Mucosa of descending colon (tissue), 3 donors: ENCODE data around the gene VOPP1. TPM values are rescaled to one million over a fixed set of nuclear protein-coding genes. Genes with fewer than 3 reads are reported as not detected.

Experiments
- ATAC-seq: fragments of 200-7000 bp; cut with Tn5 transposase; one replicate; pipeline ENCODE4 v1.9.1; 2020; ENCODE audit warnings: mild to moderate bottlenecking, moderate library complexity
- DNase-seq, 3 donors: peaks; one replicate each; pipeline ENCODE4 v3.0.0-alpha.2; 2020
- H3K36me3 ChIP-seq: fragments of 200-600 bp; one replicate; pipeline ENCODE4 v1.8.0; 2021; ENCODE audit warnings: low read depth, mild to moderate bottlenecking
- H3K4me1 ChIP-seq: fragments of 200-600 bp; one replicate; pipeline ENCODE4 v1.8.0; 2021; ENCODE audit warnings: low read depth, mild to moderate bottlenecking
- H3K4me3 ChIP-seq: fragments of 200-600 bp; one replicate; pipeline ENCODE4 v1.8.0; 2021; ENCODE audit warnings: mild to moderate bottlenecking
- H3K9me3 ChIP-seq: fragments of 200-600 bp; one replicate; pipeline ENCODE4 v1.8.0; 2021; ENCODE audit warnings: mild to moderate bottlenecking
- CTCF ChIP-seq: fragments of 200-600 bp; IDR thresholded peaks from one replicate; pipeline ENCODE4 v1.8.0; 2022; ENCODE audit warnings: antibody characterized with exemption, mild to moderate bottlenecking
- intact Hi-C, 2 donors: fragments of 100-400 bp; cut with DNase I in 1 of 2; cut with micrococcal nuclease in 1 of 2; formaldehyde crosslinking; loops; one replicate each; pipeline versions ENCODE4 v1.11.0 to v1.11.1; 2022; cut with DNase I, micrococcal nuclease
- total RNA-seq, 3 donors: library from RNA; stranded (reverse); fragmentation: NEBNext Ultra II Directional in 2 of 3; extraction: Animal tissue kit (Norgen Biotek cat#: 25700) in 2 of 3; gene quantifications; one replicate each; pipeline versions ENCODE4 v1.2.1 to v1.2.4, GENCODE V29; 2021 to 2023
- donor health status: DM: no; HTN: no; CAD: no; lungs with moderate emphysema.
- donor health status: DM: no; HTN: no; CAD: no.
- donor health status: DM: no; HTN: yes; CAD: no.

The VOPP1 gene
- total RNA-seq, 3 donors from 2014 or later: 57.8 to 83.5 (median 75.2) TPM

DNA sequence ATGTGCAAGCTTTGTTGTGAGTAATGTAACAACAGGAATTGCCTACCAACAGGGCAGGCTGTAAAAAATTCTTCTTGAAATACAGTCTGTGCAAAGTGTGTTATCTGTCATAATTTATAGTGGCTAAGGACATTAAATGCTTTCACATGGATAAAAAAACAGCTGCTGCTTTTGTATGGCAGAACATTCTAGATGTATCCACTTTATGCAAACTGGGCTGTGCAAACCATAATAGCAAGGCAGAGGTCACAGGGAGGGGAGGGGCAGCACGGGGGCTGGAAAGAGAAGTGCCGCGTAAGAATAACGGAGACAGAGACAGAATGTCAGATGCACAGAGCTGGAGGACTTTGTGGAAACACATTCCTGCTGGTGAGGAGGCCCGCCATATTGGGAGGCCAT lies 86.1 kb downstream of the VOPP1 start:
- DNase-seq: no peak
- intact Hi-C loops: no loop called here
- H3K9me3 ChIP-seq: no peaks in the 10 kb centered on the region
- H3K36me3 ChIP-seq: no peaks in the 10 kb centered on the region
- no peak for TF ChIP-seq CTCF
- ATAC-seq: no peak
- no peak overlapping the region for H3K4me3 ChIP-seq
- H3K4me1 ChIP-seq: no peaks in the 10 kb centered on the region

GRCh38 chr7:55485501-55486191 lies 86.7 kb downstream of the VOPP1 start:
- TF ChIP-seq CTCF: no peak
- Histone ChIP-seq H3K36me3 (no peaks in the 10 kb centered on the region), H3K4me1 (no peaks in the 10 kb centered on the region), H3K4me3 (no peak overlapping the region), H3K9me3 (no peaks in the 10 kb centered on the region)
- DNase-seq (no peak), ATAC-seq (no peak)
- intact Hi-C loops: no loop called here

- Histone ChIP-seq H3K9me3 (no peaks in the 10 kb centered on the region), H3K36me3 (no peaks in the 10 kb centered on the region), H3K4me3 (no peak overlapping the region), H3K4me1 (no peaks in the 10 kb centered on the region)
- DNase-seq (no peak), ATAC-seq (no peak)
- no peak for TF ChIP-seq CTCF
- intact Hi-C loops: no loop called here
Measured at GRCh38 chr7:55484834-55485233, 87.5 kb downstream of the VOPP1 start.

DNA sequence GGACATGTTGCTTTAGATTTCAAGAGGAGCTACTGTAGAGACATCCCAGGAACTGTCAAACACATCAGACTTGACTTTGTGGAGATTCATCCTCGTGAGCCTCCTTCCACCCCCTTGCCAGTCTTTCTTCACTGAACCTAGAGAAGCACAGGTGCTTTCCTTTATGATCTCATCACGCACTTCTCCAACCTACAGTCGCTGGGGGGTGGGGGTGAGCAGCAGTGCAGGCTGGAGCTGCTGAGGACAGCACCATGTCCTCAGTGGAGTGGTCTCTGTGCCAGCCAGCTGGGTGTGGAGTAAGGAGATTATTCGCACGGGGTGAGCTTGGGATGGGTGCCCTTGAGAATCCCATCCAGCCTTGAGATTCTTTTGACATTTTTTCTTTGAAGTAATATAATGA lies 88.1 kb downstream of the VOPP1 start:
- Histone ChIP-seq H3K4me3 (no peak overlapping the region), H3K4me1 (no peaks in the 10 kb centered on the region), H3K9me3 (no peaks in the 10 kb centered on the region), H3K36me3 (no peaks in the 10 kb centered on the region)
- DNase-seq (no peak), ATAC-seq (no peak)
- intact Hi-C loops: no loop called here
- TF ChIP-seq CTCF: no peak

- no peak for TF ChIP-seq CTCF
- Histone ChIP-seq H3K9me3 (no peaks in the 10 kb centered on the region), H3K4me3 (no peak overlapping the region), H3K36me3 (no peaks in the 10 kb centered on the region), H3K4me1 (no peaks in the 10 kb centered on the region)
- intact Hi-C loops: no loop called here
- no peak for ATAC-seq
- no peak for DNase-seq
Measured at GRCh38 chr7:55483046-55483445, 89.3 kb downstream of the VOPP1 start.

DNA sequence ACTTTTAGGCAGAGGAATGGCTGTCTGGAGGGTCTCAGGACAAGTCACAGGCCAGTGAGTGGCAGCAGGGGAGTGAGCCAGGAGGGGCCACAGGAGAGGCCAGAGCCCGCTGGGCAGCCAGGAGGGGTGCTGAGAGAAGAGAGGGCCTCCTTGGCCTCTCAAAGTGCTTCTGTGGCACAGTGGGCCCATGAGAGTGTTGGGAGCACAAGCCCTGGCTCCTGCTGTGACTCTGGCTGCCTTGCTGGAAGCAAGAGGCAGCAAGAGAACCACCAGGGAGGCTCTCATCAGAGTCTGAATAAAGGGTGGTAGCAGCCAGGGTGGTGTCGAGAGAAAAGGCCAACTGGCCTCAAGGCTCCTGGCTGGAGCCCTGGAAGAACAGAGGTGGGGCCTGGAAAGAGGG lies 91.1 kb downstream of the VOPP1 start:
- no peak for ATAC-seq
- TF ChIP-seq CTCF: no peak
- DNase-seq: no peak
- intact Hi-C loops: no loop called here
- no peaks in the 10 kb centered on the region for H3K9me3 ChIP-seq
- H3K4me1 ChIP-seq: no peaks in the 10 kb centered on the region
- H3K4me3 ChIP-seq: no peak overlapping the region
- H3K36me3 ChIP-seq: no peaks in the 10 kb centered on the region
